ENCODE data around the gene TGM6.

The TGM6 gene

GRCh38 chr20:2459981-2460751 is 79.5 kb downstream of the TGM6 start:
- no peak for DNase-seq

GRCh38 chr20:2460752-2461424 is 80.2 kb downstream of the TGM6 start:
- DNase-seq: no peak

- no peak for DNase-seq
Measured at GRCh38 chr20:2462484-2462883, 81.8 kb downstream of the TGM6 start.

- no peak for DNase-seq
Measured at GRCh38 chr20:2463616-2464365, 83.1 kb downstream of the TGM6 start.

GRCh38 chr20:2465100-2465499 is 84.4 kb downstream of the TGM6 start:
- DNase-seq: no peak

GRCh38 chr20:2467412-2467811 is 86.7 kb downstream of the TGM6 start:
- no peak for DNase-seq

GRCh38 chr20:2468581-2469407 is 88.1 kb downstream of the TGM6 start:
- DNase-seq: no peak

- peak; percentile 77 for DNase-seq
Measured at GRCh38 chr20:2469991-2470422, 89.3 kb downstream of the TGM6 start.

- DNase-seq: peak; percentile 97
Measured at GRCh38 chr20:2470423-2471193, 89.9 kb downstream of the TGM6 start, which contains the start of gene SNRPB. Gene SNRPB (minus strand): TSS chr20:2470789. CDS start chr20:2470690, 99 bp downstream.

GRCh38 chr20:2473516-2473915 is 92.8 kb downstream of the TGM6 start:
- no peak for DNase-seq

GRCh38 chr20:2475850-2476741 is 95.4 kb downstream of the TGM6 start:
- no peak for DNase-seq

- DNase-seq: no peak
Measured at GRCh38 chr20:2476742-2477615, 96.3 kb downstream of the TGM6 start.

- no peak for DNase-seq
Measured at GRCh38 chr20:2480381-2480780, 99.7 kb downstream of the TGM6 start.

Data from CD4-positive, alpha-beta T cell treated with Interleukin-21 for 1 hour (primary cell).